OCI-LY7 (cell line): Measurements from ENCODE around the gene CAMP.

ENCODE experiments used
- CTCF ChIP-seq: fragments of 200-600 bp; sonication (generic); conservative IDR thresholded peaks from 2 replicates; pipeline ENCODE4 v1.5.1; 2014; ENCODE audit warnings: mild to moderate bottlenecking, antibody characterized with exemption, low read length, moderate library complexity, mixed read lengths
- EZH2phosphoT487 ChIP-seq: fragments of 200-600 bp; sonication (generic); IDR thresholded peaks from 2 replicates; pipeline ENCODE4 v1.6.1; 2018; ENCODE audit warnings: low read depth, borderline replicate concordance, mild to moderate bottlenecking, mixed run types, antibody characterized with exemption, low read length, moderate library complexity, mixed read lengths

- no peak for TF ChIP-seq CTCF
- TF ChIP-seq EZH2phosphoT487 = no peak
Observed at GRCh38 chr3:48209445-48209844, 13.8 kb upstream of the CAMP start.
